ENCODE data around the gene UBA52.
"Not testable (repeated sequence)": the region's sequence is repeated elsewhere in the genome, so short reads cannot be mapped to it uniquely, and the experiment has no call there.

Gene UBA52

DNA sequence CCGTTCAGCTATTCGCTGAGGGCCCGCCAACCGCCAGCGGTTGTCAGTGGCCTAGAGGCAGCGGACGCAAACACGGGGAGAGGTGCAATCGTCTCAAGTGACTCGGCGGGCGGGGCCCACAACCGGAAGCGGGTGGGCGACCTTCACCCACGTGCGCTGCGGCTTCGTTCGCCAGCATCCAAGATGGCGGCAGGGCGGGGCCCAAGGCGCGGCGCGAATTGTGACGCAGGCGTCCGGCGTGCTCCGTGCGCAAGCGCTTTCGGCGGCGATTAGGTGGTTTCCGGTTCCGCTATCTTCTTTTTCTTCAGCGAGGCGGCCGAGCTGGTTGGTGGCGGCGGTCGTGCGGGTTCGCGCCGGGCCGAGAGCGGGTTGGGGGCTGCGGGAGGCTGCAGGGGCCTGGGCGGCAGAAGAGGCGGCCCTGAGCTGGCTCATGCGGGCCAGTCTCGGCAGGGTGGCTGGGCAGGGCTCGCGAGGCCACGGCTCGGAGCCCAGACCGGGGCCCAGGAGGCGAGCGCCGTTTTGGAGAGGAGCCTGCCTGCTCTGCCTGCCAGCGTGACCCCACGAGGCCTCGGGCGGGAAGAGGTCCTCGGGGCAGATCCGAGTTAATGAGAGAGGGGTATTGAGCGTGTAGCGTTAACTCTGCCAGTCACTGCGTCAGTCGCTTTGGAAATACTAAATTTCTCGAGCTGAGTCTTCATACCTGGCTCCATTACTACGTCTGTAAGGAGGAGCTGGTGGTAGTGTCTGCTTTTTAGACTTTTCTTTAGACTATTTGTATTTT, at the start of gene UBA52:
Gene UBA52, plus strand, starts transcription at position 294 of the 781 bp plus-strand sequence. CDS start 1,444 bp downstream, outside the sequence.
- peak; percentile 97 for DNase-seq (ENCODE audit: low read depth)

DNA sequence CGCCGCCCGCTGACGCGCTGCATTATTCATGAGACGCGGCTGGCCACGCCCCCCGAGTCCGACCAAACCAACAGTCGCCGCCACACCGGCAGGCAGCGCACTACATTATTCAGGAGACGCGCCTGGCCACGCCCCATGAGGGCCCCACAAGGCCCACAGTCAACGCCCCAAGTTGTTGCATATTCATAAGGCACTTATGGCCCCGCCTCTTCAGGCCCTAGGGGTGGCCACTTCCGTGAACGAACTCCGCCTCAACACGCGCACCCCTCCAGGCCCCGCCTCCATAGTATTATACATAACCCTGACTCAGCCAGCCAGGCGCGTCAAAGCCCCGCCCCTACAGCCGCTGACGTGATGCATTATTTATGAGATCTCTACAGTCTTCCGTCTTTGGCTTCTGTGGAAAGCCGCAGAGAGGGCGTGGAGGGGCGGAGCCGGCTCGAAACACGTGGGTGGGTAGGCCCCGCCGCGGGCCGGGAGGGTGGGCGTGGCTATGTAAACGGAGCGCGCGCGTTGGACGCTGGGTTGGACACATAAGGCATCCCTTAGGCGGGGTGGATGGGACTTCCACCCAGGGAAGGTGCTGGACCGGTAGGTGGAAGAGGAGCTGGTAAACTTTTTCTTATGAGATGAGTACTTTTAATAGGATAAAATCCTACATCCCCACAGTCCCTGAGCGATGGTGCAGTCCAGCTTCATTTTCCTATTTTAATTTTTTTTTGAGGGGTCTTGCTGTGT, 49.4 kb upstream of the UBA52 start:
- DNase-seq (ENCODE audit: low read depth): peak; percentile 100

DNA sequence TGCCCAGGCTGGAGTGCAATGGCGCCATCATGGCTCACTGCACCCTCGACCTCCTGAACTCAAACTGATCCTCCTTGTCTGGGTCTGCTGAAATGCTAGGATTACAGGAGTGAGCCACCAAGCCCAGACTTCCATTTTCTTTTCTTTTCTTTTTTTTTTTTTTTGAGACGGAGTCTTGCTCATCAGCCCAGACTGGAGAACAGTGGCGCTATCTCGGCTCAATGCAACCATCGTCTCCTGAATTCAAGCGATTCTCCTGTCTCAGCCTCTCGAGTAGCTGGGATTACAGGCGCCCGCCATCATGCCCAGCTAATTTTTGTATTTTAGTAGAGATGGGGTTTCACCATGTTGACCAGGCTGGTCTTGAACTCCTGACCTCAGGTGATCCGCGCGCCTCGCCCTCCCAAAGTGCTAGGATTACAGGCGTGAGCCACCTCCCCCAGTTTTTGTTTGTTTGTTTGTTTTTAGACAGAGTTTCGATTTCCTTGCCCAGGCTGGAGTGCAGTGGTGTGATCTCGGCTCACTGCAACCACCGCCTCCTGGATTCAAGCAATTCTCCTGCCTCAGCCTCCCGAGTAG, 48.7 kb upstream of the UBA52 start:
- DNase-seq (ENCODE audit: low read depth): not testable (repeated sequence)

DNA sequence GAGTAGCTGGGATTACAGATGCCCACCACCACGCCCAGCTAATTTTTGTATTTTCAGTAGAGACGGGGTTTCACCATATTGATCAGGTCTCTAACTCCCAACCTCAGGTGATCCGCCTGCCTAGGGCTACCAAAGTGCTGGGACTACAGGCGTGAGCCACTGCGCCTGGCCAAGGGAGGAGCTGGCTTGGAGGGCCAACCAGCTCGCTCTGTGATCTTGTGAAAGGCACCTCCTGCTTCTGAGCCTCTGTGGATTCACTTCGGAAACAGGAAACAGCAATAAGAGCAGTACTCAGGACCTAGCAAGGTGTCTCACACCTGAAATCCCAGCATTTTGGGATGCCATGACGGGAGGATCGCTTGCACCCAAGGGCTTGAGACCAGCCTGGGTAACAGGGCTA, 47.8 kb upstream of the UBA52 start:
- no peak for DNase-seq (ENCODE audit: low read depth)

DNA sequence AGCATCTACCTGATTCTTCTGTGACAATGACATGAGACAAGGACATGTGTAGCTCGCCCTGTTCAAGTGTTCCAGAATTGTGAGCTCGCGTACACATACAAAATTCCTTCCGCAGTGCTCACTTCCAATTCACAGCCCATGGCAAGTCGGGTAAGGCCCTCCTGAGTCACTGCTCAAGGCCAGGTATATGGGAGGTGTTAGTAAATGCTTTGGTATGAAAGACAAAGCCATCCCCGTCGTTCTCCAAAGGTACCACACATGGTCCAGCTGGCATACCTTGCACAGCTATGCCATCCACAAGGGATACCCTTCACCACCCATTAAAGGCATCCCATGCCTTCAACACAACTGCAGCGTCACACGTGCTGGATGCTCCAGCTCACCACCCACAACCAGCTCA, 45.3 kb upstream of the UBA52 start:
- DNase-seq (ENCODE audit: low read depth): no peak

DNA sequence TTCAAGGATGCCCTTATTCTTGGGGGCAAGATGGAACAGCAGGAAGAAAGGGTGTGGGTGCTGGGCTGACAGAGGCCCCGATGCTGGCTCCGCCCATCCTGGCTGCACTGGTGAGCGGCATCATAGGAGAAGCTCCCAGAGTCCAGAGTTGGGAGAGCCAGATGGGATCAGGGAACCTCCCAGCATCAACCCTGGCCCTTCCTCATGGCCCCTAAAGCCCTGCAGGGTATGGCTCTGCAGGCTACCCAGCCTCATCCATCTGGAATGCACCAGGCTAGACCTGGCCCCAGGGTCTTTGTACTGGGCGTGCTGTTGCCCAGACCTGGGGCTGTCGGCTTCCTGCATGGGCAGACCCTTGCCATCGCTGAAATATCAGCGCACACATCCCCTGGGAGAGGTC, 41.9 kb upstream of the UBA52 start:
- no peak for DNase-seq (ENCODE audit: low read depth)

DNA sequence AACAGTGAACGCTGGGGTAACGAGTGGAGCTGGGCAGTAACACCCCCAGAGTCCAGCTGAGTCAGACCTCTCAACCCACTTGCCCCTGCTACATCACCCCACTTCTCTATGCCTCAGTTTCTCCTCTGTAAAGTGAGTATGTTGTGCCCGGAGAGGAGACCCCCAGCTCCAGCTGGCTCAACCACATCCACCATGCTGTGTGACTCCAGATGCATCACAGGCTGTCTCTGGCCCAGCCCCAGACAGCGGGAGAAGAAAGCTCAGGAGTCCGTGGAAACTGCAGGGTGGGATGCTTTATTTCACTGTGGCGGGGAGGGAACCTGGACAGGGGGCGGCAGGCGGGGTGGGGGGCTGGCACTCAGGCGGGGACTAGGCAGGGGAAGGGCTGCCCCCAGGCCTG, 40.2 kb upstream of the UBA52 start:
- DNase-seq (ENCODE audit: low read depth): no peak

DNA sequence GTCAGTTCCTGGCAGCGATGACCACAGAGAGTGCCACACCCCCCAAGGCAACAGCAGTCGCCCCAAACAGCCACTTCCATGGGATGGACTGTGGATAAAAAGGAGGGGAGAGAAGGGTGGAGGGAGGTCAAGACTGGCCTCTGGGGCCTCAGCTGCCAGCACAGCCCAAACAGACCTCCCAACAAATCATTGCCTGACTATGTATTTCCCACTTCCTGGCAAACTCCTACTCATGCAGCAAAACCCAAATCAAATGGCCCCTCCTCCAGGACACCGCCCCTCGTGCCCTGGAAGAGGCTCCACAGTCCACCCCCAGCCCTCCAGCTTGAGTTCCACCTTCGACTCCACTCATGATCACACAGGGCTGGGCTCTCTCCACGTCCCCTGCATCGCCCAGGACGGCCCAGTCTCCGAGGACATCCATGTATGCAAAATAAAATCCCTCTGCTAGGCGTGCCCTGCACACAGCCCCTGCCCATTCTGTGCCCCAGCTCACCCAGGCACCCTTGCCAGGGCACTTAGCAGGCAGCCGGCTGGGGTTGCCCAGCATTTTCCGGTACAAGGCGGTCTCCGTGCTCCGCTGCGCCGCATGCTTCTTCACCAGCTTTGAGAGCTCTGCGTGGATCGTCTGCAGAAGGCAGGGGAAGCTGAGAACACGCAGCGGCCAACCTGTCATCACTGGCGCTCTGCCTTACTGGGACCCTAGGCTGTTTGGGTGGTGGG, 39.3 kb upstream of the UBA52 start:
- no peak for DNase-seq (ENCODE audit: low read depth)

DNA sequence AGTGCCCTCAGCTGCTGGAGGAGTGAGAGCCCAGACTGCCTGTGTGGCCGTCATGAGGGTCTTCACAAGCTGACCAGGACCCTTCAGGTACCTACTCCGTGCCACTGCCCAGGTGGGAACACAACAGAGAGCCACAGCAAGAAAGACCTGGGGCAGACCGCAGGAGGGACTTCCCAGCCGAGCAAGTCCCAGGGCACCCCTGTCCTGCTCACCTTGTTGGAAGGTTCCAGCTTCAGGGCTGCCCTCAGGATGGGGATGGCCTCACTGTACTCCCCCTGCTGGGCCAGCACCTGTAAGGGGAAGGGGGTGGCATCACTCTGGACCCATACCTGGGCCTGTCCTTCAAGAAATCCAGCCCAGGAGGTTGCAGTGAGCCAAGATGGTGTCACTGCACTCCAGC, 38.6 kb upstream of the UBA52 start:
- DNase-seq (ENCODE audit: low read depth): no peak

DNA sequence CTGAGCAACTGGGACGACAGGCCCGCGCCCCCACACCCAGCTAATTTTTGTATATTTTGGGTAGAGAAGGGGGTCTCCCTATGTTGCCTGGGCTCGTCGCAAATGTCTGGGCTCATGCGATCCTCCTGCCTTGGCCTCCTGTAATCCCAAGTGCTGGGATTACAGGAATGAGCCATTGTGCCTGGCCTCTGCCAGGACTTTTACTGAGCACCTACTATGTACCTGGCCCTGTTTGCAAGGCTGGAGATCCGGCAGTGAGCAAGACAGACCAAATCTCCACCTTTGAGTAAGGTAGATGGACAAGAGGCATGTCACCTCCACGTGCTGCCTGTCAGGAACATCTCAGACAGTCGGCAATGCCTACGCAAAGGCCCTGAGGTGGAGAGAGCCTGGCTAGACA, 35.2 kb upstream of the UBA52 start:
- no peak for DNase-seq (ENCODE audit: low read depth)

DNA sequence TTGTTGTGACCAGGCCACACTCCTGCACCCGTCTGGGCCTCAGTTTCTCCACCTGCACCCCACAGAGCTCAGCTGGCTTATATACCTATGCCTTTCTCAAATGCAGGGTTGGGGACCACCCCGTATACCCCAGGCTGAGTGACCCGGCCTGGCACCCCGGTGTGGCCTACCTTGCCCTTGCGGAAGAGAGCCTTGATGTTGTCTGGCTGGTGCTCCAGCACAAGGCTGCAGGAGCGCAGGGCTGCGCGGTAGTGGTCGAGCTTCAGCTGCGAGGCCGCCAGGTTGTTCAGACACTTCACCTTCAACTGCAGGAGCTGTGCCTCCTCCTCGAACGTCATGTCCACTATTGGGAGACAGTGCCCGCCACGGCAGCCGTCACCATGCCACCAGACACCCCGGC, 34.2 kb upstream of the UBA52 start:
- DNase-seq (ENCODE audit: low read depth): no peak

DNA sequence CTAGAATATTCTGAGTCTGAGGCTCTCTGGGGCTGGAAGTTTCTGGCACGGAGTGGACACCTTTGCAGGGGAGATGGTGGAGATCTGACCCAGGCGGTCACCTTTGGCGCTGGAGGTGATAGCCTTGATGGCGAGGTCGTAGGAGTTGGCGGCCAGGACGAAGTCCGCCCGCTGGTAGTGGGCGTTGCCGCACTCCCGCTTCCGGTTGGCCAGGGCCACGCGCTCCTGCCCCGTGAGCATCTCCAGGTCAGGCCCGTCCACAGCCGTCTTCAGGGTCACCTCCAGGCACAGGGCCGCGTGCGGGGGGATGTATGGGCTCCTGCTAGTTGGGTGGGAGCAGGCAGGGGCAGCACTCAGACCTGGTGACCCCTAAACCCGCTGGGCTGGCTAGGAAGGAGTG, 33.5 kb upstream of the UBA52 start:
- no peak for DNase-seq (ENCODE audit: low read depth)

DNA sequence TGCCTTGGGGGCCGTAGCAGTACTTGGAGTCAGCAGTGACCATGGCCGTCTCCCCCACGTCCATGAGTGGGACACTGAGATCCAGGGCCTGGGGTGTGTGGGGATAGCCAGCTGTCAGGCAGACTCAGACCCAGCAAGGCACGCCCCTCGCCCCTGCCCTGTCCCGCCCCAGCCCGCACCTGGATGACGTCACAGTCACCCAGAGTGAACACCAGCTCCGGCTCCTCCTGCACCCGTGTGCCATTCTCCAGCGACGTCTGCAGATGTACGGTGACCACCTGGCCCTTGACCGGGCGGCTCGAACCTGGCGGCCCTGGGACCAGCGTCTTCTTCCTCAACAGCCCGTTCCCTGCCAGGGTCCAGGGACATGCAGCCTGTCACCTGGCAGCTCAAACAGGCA, 32.3 kb upstream of the UBA52 start:
- DNase-seq (ENCODE audit: low read depth): no peak

DNA sequence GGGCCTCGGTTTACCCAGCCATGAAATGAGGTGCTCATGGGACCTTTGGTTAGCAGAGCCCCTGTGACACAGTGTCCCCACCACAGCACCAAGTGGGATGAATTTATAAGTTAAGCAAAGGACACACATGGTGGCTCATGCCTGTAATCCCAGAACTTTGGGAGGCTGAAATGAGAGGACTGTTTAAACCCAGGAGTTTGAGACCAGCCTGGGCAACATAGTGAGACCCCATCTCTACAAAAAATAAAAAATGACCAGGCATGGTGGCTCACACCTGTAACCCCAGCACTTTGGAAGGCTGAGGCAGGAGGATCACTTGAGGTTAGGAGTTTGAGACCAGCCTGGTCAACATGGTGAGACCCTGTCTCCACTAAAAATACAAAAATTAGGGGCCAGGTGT, 31.5 kb upstream of the UBA52 start:
- DNase-seq (ENCODE audit: low read depth): not testable (repeated sequence)

DNA sequence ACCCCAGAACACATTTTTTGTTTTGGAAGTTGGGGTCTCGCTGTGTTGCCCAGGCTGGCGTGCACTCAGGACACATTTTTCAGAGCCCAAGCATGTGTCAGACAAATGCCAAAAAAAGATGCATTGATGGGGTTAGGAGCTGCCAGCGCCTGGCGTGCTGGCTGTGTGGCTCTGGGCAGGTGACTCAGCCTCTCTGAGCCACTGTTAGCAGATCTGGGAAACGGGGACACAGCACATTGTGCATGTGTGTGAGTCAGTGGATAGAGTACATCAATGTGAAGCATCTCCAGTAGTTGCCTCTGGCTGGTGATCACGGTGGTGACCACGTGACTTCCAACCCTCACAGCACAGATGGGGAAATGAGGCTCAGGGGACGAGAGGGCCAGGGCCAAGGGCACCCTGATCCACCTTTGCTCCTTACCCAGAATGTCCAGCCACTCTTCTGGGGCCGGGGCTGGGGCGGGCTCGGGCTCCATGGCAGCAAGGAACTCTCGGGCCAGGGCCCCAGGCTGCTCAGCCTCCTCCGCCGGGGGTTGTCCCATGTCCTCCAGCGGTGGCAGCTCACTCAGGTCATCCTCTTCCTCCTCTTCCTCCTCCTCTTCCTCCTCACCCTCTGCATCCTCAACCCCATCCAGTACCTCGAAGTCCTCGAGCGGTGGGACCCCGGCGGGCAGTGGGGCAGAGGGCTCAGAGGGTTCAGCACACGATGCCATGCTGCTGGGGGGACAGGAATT, 30.2 kb upstream of the UBA52 start:
- DNase-seq (ENCODE audit: low read depth): no peak

DNA sequence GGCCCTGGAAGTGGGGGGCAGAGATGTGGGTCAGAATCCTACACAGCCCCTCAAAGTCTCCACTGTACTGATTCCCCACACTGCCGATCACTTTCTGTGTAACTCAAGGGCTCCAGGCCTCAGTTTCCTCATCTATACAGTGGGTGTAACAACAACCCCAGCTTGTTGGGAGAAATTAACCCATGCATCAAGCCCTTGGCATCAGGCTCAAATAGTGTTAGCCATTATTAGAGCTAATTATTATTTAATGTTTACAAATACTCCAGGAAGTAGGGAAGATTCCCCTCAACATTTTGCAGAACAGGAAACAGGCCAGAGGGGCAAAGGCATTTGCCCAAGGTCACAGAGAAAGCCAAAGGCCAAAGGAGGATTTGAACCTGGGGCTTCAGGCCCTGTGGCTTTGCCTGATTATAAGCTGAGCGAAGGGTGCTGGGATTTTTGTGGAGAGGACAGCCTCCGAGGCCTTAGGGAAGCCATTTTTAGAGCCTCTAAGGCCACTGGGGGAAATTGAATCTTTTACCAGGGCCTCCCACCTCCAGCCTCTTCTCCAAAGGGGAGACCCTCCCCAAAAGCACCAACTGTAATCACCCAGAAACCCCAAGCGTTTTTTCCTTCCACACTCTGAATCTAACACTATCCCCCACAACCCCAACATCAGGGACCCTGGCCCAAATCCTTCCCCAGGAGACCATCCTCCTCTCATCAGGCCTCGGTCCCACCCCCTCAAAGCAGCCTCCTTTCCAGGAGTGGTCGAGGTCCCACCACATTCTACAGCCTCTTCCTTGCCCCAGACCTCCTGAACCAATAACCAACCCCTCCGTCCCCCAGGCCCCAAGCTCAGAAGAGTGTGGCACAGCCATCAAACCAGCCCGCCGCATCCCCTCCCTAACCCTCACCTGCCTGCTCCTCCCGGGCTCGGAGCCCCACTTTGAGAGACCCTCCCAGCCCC, 29.4 kb upstream of the UBA52 start:
- no peak for DNase-seq (ENCODE audit: low read depth)

DNA sequence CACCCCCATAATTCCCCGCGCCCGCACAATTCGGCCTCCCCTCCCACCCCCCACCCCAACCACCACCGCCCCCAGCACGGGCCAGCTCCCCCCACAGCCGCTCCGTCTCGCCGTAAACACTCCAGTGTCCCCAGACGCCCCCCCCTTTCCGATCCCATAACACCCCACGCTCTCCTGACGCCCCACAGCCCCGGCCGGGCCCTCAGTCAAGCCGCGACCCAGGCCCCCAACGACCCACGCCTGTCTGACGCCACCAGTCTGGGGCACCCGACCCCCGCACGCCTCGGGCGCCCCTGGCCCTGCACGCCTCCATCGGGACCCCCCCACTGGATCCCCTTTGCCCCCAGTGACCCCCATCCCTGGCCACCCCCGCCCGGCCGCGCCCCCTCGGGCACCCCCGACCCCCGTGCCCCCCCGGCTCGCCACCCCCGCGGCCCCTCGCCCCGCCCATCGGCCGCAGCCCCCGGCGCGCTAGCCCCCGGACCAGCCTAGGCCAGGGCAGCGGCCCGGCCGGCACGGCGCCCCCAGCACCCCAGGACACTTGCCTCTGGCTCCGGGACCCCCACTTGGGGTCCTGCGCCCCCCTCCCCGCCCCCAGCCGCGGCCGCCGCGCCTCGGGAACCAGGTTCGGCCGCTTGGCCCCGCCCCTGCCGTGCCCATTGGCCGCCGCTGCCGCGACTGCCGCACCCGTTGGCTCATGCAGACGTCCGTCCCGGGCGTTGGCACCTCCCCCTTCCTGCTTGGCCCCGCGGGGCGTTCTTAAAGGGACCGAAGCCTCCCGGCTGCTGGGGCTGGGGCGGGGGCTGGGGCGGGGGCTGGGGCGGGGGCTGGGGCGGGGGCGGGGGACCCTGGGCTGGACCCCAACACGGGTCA, 28.5 kb upstream of the UBA52 start, which contains the start of gene FKBP8:
Gene FKBP8, minus strand, starts transcription at position 633 of the 873 bp plus-strand sequence. CDS start 1,603 bp downstream, outside the sequence.
- peak; percentile 85 for DNase-seq (ENCODE audit: low read depth)

DNA sequence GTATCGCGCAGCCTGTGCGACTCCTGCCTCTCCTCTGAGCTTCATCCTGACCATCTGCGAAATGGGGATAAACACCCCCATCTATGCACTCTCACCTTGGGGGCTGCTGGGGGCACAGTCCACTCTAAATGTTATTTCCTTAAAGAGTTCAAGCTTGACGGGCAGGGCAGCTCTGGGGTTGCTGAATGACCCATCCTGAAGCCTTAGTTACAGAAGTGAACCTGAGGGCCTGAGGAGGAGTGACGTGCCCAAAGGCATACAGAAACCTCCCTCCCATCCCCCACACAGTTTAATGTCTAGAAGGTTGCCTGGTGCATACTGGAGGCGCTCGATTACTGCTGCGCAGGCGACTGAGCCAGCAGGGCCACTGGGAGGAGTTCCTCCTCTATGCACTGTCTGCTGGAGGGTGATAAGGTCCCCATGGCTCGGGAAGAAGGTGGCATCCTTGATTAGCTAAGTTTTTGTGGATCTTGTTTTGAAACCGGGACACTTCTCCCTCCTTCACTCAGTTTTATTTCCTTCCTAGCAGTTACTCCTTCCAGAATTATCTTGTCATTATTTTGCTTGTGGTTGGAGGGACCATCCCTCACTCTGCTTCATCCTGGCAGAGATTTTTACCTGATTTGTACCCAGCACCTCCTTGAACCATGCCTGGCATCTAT, 27.7 kb upstream of the UBA52 start:
- DNase-seq (ENCODE audit: low read depth): peak; percentile 64

DNA sequence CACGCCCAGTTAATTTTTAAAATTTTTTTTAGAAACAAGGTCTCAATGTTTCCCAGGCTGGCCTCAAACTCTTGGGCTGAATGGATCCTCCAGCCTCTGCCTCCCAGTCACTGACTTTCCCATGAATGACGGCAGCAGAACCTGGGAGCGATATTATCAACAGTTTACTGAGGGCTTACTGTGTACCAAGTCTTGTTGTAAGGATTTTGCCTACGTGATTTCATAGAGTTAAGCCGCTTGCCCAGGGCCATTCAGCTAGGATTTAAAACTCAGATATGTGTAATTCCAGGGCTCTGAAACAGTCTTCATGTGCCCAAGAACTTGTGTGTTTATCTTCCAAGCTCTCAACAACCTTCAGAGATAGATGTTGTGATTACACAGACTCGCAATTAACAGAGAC, 20.0 kb upstream of the UBA52 start:
- no peak for DNase-seq (ENCODE audit: low read depth)
